Activated CD8-positive, alpha-beta T cell treated with anti-CD3 and anti-CD28 coated beads, Interleukin-2, amount 10 ng/mL, durations not matched to agents 7 days and 5 days (primary cell): ENCODE data around the gene SCML2. TPM values are rescaled to one million over a fixed set of nuclear protein-coding genes. Genes with fewer than 3 reads are reported as not detected.
"Not testable (repeated sequence)": the region's sequence is repeated elsewhere in the genome, so short reads cannot be mapped to it uniquely, and the experiment has no call there.

Source experiments
- ATAC-seq: fragments of 150-1000 bp; cut with Tn5 transposase; one replicate; pipeline ENCODE4 v1.10.0; 2021; ENCODE audit warnings: moderate library complexity
- CTCF ChIA-PET: fragments of 350-600 bp; sonication (Branson Sonifier 250); formaldehyde crosslinking; loops from one replicate; lab custom pipeline; 2021; ENCODE audit warnings: antibody characterized with exemption; lab: Charles Lee
- POLR2A ChIA-PET: fragments of 350-600 bp; sonication (Branson Sonifier 250); formaldehyde crosslinking; loops from one replicate; lab custom pipeline; 2021; ENCODE audit warnings: antibody characterized with exemption; lab: Charles Lee
- DNase-seq: peaks from one replicate; pipeline ENCODE4 v3.0.0-alpha.2; 2020
- H3K27ac Mint-ChIP-seq: one replicate; pipeline ENCODE4 v1.8.0; 2021; ENCODE audit warnings: mild to moderate bottlenecking, mixed read lengths
- H3K27me3 Mint-ChIP-seq: one replicate; pipeline ENCODE4 v1.8.0; 2021; ENCODE audit warnings: low read depth, mixed read lengths
- H3K36me3 Mint-ChIP-seq: one replicate; pipeline ENCODE4 v1.8.0; 2021; ENCODE audit warnings: low read depth, mixed read lengths
- H3K4me1 Mint-ChIP-seq: one replicate; pipeline ENCODE4 v1.8.0; 2021; ENCODE audit warnings: low read depth, mixed read lengths
- H3K4me3 Mint-ChIP-seq: one replicate; pipeline ENCODE4 v1.8.0; 2021; ENCODE audit warnings: mild to moderate bottlenecking, mixed read lengths
- H3K9me3 Mint-ChIP-seq: one replicate; pipeline ENCODE4 v1.8.0; 2022; ENCODE audit warnings: mixed read lengths; ENCODE audit not compliant: insufficient read depth
- total RNA-seq, 2 experiments: library from RNA; stranded (reverse); gene quantifications; one replicate each; pipeline ENCODE4 v1.2.3, GENCODE V29; 2021

SCML2 gene
- total RNA-seq, 2 experiments from 2014 or later, result 2.2 TPM

GRCh38 chrX:18255059-18255458 lies 99.4 kb downstream of the SCML2 start:
- no peaks in the 10 kb centered on the region for H3K27me3 Mint-ChIP-seq
- ATAC-seq, result no peak
- no peak for DNase-seq
- H3K36me3 Mint-ChIP-seq, result peaks cover 3% of the 10 kb centered on the region
- POLR2A ChIA-PET, result no interaction called here
- no peaks in the 10 kb centered on the region for H3K9me3 Mint-ChIP-seq
- no peak overlapping the region for H3K4me3 Mint-ChIP-seq
- CTCF ChIA-PET, result no interaction called here
- H3K4me1 Mint-ChIP-seq, result no peaks in the 10 kb centered on the region
- H3K27ac Mint-ChIP-seq, result no peak overlapping the region

DNA sequence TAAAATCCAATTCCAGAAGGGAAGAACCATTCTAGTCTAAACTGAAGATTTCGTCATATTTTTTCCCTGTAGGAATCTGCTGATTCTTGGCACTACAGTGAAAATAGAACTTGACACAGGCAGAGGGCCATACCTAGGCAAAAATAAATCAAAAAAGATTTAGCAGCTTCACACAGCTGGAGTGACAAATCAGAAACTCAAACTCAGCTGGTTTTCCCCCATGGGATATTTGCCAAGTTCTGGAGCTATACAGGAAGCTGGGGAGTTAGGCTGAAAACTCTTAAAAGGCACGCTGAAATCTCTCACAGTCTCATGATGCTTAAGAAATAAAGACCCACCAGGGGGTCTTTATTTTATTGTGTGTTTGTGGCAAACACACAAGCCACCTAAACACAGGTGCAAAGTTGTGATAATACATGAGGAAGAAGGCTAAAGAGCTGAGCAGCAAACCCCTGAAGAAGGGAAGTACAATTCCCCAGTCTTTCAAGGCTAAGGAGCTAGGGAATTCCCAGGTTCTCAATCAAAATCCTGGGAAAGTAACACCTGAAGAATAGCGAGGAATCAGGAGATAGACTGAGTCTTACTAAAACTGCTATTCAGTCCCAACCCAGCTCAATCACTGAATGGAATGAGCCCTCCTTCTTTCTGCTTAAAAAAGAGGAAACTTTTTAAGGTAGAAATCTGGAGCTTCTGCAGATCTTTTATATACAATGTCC lies 101.7 kb downstream of the SCML2 start:
- ATAC-seq, result no peak
- Mint-ChIP-seq H3K4me1 (no peaks in the 10 kb centered on the region), H3K4me3 (no peak overlapping the region), H3K36me3 (peaks cover 3% of the 10 kb centered on the region), H3K27ac (no peak overlapping the region), H3K9me3 (no peaks in the 10 kb centered on the region), H3K27me3 (no peaks in the 10 kb centered on the region)
- POLR2A ChIA-PET, result no interaction called here
- no peak for DNase-seq
- CTCF ChIA-PET, result no interaction called here

DNA sequence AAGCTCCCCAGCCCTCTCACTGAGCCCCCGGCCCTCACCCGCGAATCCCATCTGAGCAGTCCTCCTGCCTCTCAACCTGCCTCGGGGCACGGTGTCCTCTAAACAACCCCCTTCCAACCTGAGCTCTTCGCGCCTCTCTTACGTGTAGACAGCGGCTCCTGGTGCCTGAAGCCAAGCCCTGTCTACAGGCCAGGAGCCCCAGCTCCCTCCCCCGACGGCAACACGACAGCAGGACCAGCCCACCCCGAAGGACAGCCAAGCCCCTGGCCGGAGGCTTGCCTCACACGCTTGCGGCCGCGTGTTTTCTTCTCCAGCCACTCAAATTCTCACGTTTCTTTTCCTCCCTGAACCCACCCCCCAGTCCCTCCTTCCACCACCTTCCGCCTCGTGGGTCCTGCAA lies 124.8 kb downstream of the SCML2 start:
- H3K36me3 Mint-ChIP-seq, H3K4me3 Mint-ChIP-seq, POLR2A ChIA-PET, H3K9me3 Mint-ChIP-seq, H3K4me1 Mint-ChIP-seq, ATAC-seq, H3K27me3 Mint-ChIP-seq, DNase-seq, CTCF ChIA-PET, H3K27ac Mint-ChIP-seq: not testable (repeated sequence)

DNA sequence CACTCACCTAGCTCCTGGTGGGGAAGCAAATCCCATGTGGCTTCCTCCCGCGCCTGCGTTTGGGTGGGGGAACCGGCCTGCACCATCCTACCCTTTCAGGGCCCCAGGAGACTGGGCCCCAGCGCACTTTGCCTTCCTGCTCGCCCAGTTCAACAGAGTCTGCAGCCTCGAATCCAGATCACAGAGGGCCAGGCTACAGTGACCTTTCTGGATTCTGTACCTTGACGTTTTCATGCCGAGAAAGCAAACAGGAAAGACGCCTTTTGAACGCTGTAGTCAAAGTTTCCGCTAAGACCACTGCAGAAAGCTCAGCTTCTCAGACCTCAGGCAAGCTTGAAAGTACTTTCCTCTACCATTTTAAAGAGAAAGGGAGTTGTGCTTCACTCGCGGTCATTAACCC lies 126.4 kb downstream of the SCML2 start:
- Mint-ChIP-seq H3K4me3 (no peak overlapping the region), H3K9me3 (no peaks in the 10 kb centered on the region), H3K4me1 (no peaks in the 10 kb centered on the region), H3K36me3 (no peaks in the 10 kb centered on the region), H3K27ac (no peak overlapping the region), H3K27me3 (no peaks in the 10 kb centered on the region)
- ChIA-PET POLR2A (no interaction called here), CTCF (no interaction called here)
- ATAC-seq (no peak), DNase-seq (no peak)

- CTCF ChIA-PET, result no interaction called here
- ATAC-seq, result no peak
- H3K9me3 Mint-ChIP-seq, result no peaks in the 10 kb centered on the region
These were observed 127.0 kb downstream of the SCML2 start for GRCh38 chrX:18227458-18227857.

GRCh38 chrX:18220786-18221185 lies 133.7 kb downstream of the SCML2 start, which contains the start of gene BEND2:
Gene BEND2, minus strand, starts transcription at chrX:18220886. Its CDS starts 136 bp downstream, at chrX:18220750.
- no peak within 1 kb of the TSS for H3K4me3 Mint-ChIP-seq
- no peak for DNase-seq
- H3K27me3 Mint-ChIP-seq, result no peaks in the 10 kb centered on the region
- H3K4me1 Mint-ChIP-seq, result no peaks in the 10 kb centered on the region
- no peak within 1 kb of the TSS for H3K27ac Mint-ChIP-seq
- POLR2A ChIA-PET, result no interaction called here
- ATAC-seq, result no peak
- no peaks in the 10 kb centered on the region for H3K36me3 Mint-ChIP-seq
- CTCF ChIA-PET, result no interaction called here
- H3K9me3 Mint-ChIP-seq, result no peaks in the 10 kb centered on the region

More at GRCh38 chrX:18227458-18227857, 127.0 kb downstream of the SCML2 start:
- no peak for DNase-seq
- Mint-ChIP-seq H3K36me3 (no peaks in the 10 kb centered on the region), H3K27me3 (no peaks in the 10 kb centered on the region), H3K4me1 (no peaks in the 10 kb centered on the region), H3K4me3 (no peak overlapping the region), H3K27ac (no peak overlapping the region)
- POLR2A ChIA-PET, result no interaction called here

DNA sequence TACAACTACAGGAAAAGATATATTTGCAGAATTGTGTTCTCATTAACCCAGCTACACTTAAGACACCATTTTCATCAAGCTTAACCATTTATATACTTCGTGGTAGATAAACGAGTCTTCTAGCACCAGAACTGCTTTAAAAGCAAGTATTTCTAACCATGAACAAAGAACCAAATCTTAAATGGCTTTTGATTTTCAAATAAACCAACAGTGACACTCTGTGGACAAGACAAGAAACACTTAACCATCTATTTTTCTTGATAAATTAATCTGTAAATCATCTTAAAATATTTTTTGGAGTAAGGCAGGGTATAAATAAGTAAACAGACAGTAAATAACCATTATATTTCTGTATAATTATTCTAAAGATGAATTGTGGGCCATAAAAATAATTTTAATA lies 144.0 kb downstream of the SCML2 start:
- Mint-ChIP-seq H3K9me3 (no peaks in the 10 kb centered on the region), H3K27ac (no peak overlapping the region)

DNA sequence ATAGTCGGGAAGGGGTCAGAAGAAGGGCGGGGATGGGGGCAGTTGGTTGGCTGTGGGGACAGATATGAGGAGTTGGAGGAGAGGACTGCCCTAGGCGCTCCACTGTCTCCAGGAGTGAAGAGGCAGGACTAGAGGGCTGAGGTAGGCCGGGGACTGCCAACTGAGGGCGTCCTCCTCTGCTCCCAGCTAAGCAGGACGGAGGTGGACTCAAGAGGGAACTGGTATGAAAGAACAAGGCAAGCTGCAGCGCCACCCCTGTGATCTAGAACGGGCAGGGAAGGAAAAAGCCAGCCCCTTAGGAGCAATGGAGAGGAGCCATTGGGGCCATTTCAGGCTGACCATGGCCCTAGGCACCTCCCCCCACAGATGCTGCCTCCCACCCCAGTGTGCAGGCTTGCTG lies 147.8 kb downstream of the SCML2 start:
- POLR2A ChIA-PET, result no interaction called here
- H3K27me3 Mint-ChIP-seq, result no peaks in the 10 kb centered on the region
- CTCF ChIA-PET, result no interaction called here
- DNase-seq (no peak), ATAC-seq (no peak)
- H3K36me3 Mint-ChIP-seq, result no peaks in the 10 kb centered on the region
- no peak overlapping the region for H3K27ac Mint-ChIP-seq
- no peak overlapping the region for H3K4me3 Mint-ChIP-seq
- no peaks in the 10 kb centered on the region for H3K9me3 Mint-ChIP-seq
- no peaks in the 10 kb centered on the region for H3K4me1 Mint-ChIP-seq

More for the DNA sequence above, 144.0 kb downstream of the SCML2 start:
- ATAC-seq (no peak), DNase-seq (no peak)
- Mint-ChIP-seq H3K4me3 (no peak overlapping the region), H3K36me3 (no peaks in the 10 kb centered on the region), H3K27me3 (no peaks in the 10 kb centered on the region), H3K4me1 (no peaks in the 10 kb centered on the region)
- ChIA-PET CTCF (no interaction called here), POLR2A (no interaction called here)

DNA sequence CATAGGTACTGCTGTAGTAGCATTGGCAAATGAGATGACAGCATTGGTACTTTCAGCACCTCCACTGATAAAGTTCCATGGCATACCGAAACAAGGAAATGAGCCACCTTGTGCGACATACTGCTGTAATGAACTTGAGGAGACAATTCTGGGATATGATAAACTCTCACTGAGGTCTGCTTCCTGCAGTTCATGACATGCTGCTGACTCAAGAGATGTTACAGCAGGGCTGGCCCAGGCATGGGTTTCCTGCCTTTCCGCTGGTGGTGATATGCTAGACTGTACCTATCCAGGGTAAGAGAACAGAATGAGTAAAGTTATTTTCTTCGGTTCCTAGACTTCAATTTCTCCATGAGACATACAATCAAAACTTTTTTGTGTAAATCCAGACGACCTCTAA lies 150.9 kb downstream of the SCML2 start:
- Mint-ChIP-seq H3K36me3 (no peaks in the 10 kb centered on the region), H3K4me1 (no peaks in the 10 kb centered on the region), H3K4me3 (no peak overlapping the region), H3K9me3 (no peaks in the 10 kb centered on the region), H3K27me3 (no peaks in the 10 kb centered on the region), H3K27ac (no peak overlapping the region)
- DNase-seq (no peak), ATAC-seq (no peak)
- POLR2A ChIA-PET, result no interaction called here
- CTCF ChIA-PET, result no interaction called here

DNA sequence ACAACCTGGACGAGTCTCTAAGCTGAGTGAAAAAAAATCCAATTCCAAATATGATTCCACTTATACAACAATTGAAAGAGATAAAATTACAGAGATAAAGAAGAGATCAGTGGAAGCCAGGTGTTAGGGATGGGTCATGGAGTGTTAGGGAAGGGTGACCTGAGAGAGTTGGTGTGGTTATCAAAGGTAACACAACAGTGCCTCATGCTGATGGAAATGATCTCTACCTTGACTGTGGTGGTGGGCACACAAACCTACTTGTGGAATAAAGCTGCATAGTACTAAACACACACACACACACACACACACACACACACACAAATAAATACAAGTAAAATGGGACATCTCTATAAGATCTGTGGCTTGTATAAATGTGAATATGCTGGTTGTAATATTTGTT lies 159.8 kb downstream of the SCML2 start:
- no peak for DNase-seq
- CTCF ChIA-PET, result no interaction called here
- Mint-ChIP-seq H3K36me3 (no peaks in the 10 kb centered on the region), H3K4me3 (no peak overlapping the region), H3K27ac (no peak overlapping the region), H3K27me3 (no peaks in the 10 kb centered on the region), H3K9me3 (no peaks in the 10 kb centered on the region), H3K4me1 (no peaks in the 10 kb centered on the region)
- POLR2A ChIA-PET, result no interaction called here
- ATAC-seq, result no peak

Other genes starting within 250 kb of the SCML2 start
- not detected for gene BEND2, start 133.8 kb downstream of the SCML2 start, total RNA-seq
- gene CDKL5, start 70.9 kb upstream of the SCML2 start, total RNA-seq, result 1 to 10 TPM in 1 of 2 experiments, under 1 TPM in 1; 0.83 to 1.0 TPM